ENCODE results near the gene ZNF213.

ZNF213 gene

DNA sequence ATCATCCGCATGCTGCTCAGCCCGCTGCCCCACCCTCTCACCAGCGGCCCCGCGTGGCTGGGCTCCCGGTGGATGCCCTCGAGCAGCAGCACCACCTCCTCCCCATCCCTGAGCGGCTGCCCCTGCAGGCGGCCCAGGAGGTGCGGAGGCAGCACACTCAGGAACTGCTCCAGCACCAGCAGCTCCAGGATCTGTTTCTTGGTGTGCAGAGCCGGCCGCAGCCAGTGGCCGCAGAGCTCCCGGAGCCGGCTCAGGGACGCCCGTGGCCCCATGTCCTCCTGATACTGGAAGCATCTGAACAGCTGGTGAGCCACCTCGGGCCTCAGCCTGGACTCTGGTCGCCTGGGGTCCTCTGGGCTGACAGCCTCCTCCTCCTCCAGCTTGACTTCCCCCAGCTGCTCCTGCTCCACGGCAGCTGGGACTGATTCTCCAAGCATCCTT lies 42.3 kb upstream of the ZNF213 start:
- ATAC-seq = peak; percentile 47
- TF ChIP-seq TOX (CRISPR knock-in tag; IDR thresholded peaks at IDR 0.05; ENCODE audit: borderline replicate concordance) (no peak), ZC3H10 (CRISPR knock-in tag; IDR thresholded peaks at IDR 0.05) (no peak), CSRNP3 (CRISPR knock-in tag; IDR thresholded peaks at IDR 0.05) (no peak), OSR1 (CRISPR knock-in tag; IDR thresholded peaks at IDR 0.05) (no peak), ZNF70 (CRISPR knock-in tag; IDR thresholded peaks at IDR 0.05) (no peak), ZNF8 (CRISPR knock-in tag; IDR thresholded peaks at IDR 0.05) (no peak), CSDC2 (CRISPR knock-in tag; IDR thresholded peaks at IDR 0.05) (no peak), ESRRG (CRISPR knock-in tag; IDR thresholded peaks at IDR 0.05) (no peak), CREB5 (CRISPR knock-in tag; IDR thresholded peaks at IDR 0.05; ENCODE audit: low read depth) (no peak), BACH2 (CRISPR knock-in tag; IDR thresholded peaks at IDR 0.05; ENCODE audit: borderline replicate concordance) (no peak), RARB (CRISPR knock-in tag; IDR thresholded peaks at IDR 0.05) (no peak), ZFP3 (CRISPR knock-in tag; IDR thresholded peaks at IDR 0.05) (no peak)
- TF ChIP-seq, protein P1, sequence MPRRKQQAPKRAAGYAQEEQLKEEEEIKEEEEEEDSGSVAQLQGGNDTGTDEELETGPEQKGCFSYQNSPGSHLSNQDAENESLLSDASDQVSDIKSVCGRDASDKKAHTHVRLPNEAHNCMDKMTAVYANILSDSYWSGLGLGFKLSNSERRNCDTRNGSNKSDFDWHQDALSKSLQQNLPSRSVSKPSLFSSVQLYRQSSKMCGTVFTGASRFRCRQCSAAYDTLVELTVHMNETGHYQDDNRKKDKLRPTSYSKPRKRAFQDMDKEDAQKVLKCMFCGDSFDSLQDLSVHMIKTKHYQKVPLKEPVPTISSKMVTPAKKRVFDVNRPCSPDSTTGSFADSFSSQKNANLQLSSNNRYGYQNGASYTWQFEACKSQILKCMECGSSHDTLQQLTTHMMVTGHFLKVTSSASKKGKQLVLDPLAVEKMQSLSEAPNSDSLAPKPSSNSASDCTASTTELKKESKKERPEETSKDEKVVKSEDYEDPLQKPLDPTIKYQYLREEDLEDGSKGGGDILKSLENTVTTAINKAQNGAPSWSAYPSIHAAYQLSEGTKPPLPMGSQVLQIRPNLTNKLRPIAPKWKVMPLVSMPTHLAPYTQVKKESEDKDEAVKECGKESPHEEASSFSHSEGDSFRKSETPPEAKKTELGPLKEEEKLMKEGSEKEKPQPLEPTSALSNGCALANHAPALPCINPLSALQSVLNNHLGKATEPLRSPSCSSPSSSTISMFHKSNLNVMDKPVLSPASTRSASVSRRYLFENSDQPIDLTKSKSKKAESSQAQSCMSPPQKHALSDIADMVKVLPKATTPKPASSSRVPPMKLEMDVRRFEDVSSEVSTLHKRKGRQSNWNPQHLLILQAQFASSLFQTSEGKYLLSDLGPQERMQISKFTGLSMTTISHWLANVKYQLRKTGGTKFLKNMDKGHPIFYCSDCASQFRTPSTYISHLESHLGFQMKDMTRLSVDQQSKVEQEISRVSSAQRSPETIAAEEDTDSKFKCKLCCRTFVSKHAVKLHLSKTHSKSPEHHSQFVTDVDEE (CRISPR knock-in tag; IDR thresholded peaks at IDR 0.05) = no peak

- TF ChIP-seq CSRNP3 (CRISPR knock-in tag; IDR thresholded peaks at IDR 0.05) (no peak), RARB (CRISPR knock-in tag; IDR thresholded peaks at IDR 0.05) (no peak), ZNF565 (CRISPR knock-in tag; conservative IDR thresholded peaks at IDR 0.05; ENCODE audit: low read depth) (no peak), ISL1 (CRISPR knock-in tag; IDR thresholded peaks at IDR 0.05) (no peak), ARNTL (CRISPR knock-in tag; IDR thresholded peaks at IDR 0.05; ENCODE audit: borderline replicate concordance, low read depth) (no peak), GLIS3 (CRISPR knock-in tag; IDR thresholded peaks at IDR 0.05) (no peak), CREB5 (CRISPR knock-in tag; IDR thresholded peaks at IDR 0.05; ENCODE audit: low read depth) (no peak), TOX (CRISPR knock-in tag; IDR thresholded peaks at IDR 0.05; ENCODE audit: borderline replicate concordance) (no peak), POU6F1 (CRISPR knock-in tag; IDR thresholded peaks at IDR 0.05; ENCODE audit: borderline replicate concordance, low read depth) (no peak), PATZ1 (CRISPR knock-in tag; IDR thresholded peaks at IDR 0.05; ENCODE audit: borderline replicate concordance) (no peak)
- ATAC-seq = peak; percentile 46
Measured at GRCh38 chr16:3094289-3095027, 40.4 kb upstream of the ZNF213 start.
